HG03025 (cell line): ENCODE results near the gene BCAS4.

Experiments
- ATAC-seq: cut with Tn5 transposase; IDR thresholded peaks from one replicate; pipeline ENCODE4 v1.9.1; 2021; ENCODE audit warnings: mild to moderate bottlenecking, moderate library complexity; ENCODE audit not compliant: unreplicated experiment, low FRiP score

BCAS4 gene

DNA sequence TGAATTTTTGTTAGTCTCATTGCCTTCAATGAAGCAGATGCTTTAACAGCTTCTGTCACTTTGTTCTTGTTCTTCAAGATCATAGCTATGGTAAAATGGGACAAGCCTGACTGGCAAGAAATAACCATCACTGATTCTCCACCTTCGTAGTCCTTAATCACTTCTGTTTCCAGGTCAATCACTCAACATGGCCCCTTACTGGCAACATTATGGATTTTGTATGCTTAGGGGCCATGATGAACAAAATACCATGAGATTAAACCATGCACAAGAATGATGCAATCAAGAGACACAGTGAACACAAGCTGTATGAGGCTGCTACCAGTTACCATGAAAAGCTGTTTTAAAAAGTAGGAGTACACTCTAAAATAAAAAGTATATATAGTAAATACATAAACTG lies 103.6 kb downstream of the BCAS4 start:
- no peak for ATAC-seq

GRCh38 chr20:50900261-50900660 lies 105.4 kb downstream of the BCAS4 start:
- no peak for ATAC-seq

GRCh38 chr20:50901301-50901700 lies 106.4 kb downstream of the BCAS4 start:
- ATAC-seq, result no peak

DNA sequence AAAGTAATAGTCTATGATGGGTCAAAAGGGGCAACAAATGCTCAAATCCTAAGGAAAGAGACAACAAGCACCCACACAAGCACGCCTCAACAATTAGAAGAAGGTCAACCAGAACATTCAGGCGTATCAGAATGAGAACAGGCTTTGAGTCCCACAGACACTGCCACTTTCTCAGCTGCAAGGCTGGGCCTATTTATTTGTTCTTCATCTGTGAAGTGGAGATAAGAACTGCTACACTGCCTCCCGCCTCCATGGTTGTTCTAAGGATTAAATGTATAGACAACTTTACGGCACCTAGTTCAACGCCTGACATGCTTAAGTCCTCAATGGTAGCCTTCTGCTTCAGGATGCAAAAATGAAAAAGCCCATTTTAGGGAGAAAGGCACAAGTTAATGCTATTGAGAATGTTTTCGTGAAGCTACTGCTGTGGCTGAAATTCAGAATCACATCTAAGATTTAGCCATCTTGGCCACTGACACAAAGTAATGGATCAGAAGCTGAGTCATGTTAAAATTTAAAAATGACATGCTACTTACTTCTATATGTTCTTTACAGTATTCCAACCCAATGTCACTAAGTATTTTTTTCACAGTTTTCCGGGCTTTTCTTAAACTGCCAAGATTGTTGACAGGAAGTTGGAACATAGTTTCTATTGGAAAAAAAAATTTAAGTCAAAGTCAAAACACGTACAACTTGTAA lies 108.6 kb downstream of the BCAS4 start:
- ATAC-seq, result no peak

DNA sequence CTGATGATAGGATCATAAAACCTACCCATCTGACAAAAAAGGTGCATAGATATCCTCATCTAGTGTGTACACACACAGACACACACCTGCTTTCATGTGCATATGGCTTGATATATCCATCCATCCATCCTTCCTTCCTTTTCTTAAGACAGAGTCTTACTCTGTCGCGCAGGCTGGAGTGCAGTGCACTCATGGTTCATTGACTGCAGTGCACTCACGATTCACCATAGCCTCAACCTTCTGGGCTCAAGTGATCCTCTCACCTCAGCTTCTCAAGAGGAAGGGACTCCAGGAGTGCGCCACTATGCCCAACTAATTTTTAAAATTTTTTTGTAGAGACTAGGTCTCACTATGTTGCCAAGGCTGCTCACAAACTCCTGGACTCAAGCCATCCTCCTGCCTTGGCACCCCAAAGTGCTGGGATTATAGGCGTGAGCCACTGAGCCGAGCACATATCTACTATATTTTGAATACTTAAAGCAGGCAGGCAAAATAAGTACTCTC lies 109.3 kb downstream of the BCAS4 start:
- ATAC-seq, result no peak

DNA sequence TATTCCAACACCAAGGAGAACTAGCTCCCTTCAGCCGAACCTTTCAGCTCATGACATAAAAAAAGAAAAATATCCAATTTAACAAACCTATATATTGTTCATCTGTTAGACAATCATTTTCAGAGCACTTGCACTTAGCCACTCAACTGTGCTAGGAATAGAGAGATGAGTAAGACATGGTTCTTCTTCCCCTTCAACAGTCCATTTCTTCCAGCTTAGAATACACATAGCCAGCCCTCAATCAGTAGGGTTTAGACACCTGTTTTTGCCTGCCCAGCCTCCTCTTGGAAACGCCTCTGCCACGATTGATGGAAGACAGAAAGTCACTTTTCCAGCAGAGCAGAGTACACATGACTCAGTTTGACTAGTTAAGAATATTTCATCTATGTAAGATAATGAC lies 114.6 kb downstream of the BCAS4 start:
- ATAC-seq, result no peak

DNA sequence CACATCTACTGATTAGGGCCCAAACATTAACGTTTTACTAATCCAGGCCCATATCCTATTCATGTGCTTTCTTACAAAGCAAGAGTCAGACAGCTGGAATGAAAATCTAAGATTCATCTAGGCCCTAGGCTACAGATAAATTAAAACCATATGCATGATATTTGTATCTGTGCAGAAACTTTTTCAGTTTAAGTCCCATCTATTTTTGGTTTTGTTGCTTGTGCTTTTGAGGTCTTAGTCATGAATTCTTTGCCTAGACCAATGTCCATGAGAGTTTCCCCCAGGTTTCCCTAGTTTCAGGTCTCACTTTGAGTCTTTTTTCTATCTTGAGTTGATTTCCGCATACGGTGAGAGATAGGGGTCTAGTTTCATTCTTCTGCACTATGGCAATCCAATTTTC lies 116.2 kb downstream of the BCAS4 start:
- no peak for ATAC-seq

DNA sequence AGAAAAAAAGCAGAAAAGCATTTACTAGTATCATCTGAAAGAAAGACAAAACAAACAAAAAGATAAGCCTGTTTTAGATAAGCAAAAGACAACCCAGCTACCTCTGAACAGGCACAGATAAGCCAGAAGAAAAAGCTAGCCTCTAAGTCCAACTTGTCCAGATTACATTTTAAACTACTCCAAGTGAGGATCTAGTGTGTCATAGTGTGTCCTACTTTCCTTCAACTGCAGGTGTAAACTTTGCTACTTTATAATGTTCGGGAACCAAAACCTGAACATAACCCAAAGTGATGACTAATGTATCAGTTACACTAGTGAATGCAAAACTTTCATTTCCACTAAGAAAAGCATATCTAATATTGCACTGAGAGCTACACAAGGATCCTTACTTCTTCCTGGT lies 116.9 kb downstream of the BCAS4 start:
- ATAC-seq, result peak; percentile 66

GRCh38 chr20:50913690-50914375 lies 119.0 kb downstream of the BCAS4 start:
- no peak for ATAC-seq

GRCh38 chr20:50915424-50915823 lies 120.6 kb downstream of the BCAS4 start:
- no peak for ATAC-seq

GRCh38 chr20:50916257-50916656 lies 121.4 kb downstream of the BCAS4 start:
- no peak for ATAC-seq

DNA sequence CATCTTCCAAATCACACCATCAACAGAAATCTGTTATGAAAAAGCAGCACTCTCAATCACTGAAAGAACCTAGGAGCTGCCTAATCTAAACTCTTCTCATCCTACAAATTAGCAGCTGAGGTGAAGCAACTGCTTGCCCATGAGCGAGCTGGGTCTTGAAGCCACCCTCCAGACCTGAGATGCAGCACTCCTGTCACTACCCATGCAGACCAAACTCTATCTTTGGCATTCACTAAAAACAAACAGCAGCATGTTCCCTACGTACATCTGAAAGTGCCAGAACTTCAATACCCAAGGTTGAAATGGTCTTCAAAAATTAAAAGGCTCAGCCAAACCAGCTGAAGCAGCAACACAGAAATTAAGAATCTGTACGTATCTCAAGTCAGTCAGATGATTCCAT lies 122.1 kb downstream of the BCAS4 start:
- ATAC-seq, result no peak

GRCh38 chr20:50918403-50918802 lies 123.5 kb downstream of the BCAS4 start:
- no peak for ATAC-seq

- ATAC-seq, result no peak
These were observed 124.7 kb downstream of the BCAS4 start for GRCh38 chr20:50919567-50919966.

DNA sequence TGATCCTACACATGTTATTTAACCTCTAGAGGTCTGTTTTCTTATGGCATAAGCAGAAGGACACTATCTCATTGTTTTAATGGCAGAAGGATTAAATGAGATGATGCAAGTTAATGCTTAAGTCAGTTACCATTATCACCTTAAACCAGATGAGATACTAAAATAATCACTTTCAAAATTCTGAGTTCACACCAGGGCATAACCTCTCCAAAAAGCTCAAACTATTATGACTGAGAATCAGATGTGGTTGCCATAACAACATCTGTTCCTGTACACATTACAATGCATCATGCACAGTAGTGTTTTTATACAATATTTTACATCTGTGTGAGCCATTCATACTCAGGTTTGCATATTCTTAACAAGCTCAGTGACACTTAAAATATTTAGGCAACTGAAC lies 126.1 kb downstream of the BCAS4 start:
- no peak for ATAC-seq

DNA sequence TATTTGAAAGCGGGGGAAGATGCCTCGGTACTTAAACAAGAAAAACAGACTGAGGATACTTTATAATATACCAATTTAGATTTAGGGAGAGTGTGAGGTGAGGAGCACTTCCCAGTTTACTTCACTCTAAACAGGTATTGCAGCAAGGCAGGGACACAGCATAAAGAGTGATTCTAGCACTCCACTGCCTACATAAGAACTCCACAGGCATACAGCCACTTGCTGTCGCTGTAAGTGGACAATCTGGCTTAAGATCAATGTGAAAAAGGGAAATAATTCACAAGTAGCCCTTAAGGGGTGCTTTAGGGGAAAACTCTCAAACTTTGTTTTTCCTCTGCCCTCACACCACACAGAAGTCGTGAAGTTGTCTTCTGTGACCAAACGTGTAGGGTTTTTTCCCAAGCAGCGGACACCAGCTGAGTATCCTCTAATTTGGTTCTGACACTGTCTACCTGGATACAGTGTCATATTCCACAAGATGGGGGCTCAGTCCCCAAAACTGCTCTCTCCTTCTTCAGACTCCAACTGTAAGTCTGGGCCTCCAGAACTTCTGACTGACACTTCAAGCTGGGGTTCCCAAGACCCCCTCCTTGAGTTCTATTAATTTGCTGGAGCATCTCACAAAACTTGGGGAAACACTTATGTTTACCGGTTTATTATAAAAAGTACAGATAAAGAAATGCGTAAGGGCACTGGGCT lies 127.1 kb downstream of the BCAS4 start:
- no peak for ATAC-seq

GRCh38 chr20:50924261-50924920 lies 129.5 kb downstream of the BCAS4 start:
- no peak for ATAC-seq

DNA sequence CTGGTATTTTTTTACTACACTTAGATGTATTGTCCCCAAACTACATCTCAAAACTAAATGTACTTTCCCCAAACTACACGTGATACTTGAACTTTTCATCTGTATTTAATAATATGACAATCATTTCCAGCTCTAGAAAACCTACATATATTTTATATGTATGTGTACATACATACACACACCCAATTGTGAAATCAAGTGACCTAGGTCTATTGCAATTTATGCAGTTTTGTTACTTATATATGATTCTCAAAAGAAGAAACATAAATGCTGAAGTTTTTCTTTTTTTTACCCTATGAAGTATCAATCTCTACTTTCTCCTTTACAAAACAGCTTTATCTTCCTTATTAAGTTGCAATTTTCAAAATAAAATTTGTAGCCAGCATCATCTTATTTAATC lies 131.7 kb downstream of the BCAS4 start:
- ATAC-seq, result no peak
